NCI-H1092 treated with DMSO at 0.1 percent for 48 hours (cell line): ENCODE results near the gene PCDHA10.
"Not testable (repeated sequence)": the region's sequence is repeated elsewhere in the genome, so short reads cannot be mapped to it uniquely, and the experiment has no call there.

Source experiments
- DNase-seq: peaks from one replicate; lab custom pipeline; 2025; lab: John Stamatoyannopoulos, UW

Gene PCDHA10, protein sequence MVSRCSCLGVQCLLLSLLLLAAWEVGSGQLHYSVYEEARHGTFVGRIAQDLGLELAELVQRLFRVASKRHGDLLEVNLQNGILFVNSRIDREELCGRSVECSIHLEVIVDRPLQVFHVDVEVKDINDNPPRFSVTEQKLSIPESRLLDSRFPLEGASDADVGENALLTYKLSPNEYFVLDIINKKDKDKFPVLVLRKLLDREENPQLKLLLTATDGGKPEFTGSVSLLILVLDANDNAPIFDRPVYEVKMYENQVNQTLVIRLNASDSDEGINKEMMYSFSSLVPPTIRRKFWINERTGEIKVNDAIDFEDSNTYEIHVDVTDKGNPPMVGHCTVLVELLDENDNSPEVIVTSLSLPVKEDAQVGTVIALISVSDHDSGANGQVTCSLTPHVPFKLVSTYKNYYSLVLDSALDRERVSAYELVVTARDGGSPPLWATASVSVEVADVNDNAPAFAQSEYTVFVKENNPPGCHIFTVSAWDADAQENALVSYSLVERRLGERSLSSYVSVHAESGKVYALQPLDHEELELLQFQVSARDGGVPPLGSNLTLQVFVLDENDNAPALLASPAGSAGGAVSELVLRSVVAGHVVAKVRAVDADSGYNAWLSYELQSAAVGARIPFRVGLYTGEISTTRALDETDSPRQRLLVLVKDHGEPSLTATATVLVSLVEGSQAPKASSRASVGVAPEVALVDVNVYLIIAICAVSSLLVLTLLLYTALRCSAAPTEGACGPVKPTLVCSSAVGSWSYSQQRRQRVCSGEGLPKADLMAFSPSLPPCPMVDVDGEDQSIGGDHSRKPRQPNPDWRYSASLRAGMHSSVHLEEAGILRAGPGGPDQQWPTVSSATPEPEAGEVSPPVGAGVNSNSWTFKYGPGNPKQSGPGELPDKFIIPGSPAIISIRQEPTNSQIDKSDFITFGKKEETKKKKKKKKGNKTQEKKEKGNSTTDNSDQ

GRCh38 chr5:140855772-140856674, at the start of gene PCDHA10:
PCDHA10 (plus strand) TSS chr5:140855897; CDS start chr5:140856049, 152 bp downstream.
- no peak for DNase-seq

GRCh38 chr5:140806834-140807775, 48.6 kb upstream of the PCDHA10 start, which contains the start of gene PCDHA4:
PCDHA4 (plus strand) TSS chr5:140807068.
- peak; percentile 69 for DNase-seq

DNA sequence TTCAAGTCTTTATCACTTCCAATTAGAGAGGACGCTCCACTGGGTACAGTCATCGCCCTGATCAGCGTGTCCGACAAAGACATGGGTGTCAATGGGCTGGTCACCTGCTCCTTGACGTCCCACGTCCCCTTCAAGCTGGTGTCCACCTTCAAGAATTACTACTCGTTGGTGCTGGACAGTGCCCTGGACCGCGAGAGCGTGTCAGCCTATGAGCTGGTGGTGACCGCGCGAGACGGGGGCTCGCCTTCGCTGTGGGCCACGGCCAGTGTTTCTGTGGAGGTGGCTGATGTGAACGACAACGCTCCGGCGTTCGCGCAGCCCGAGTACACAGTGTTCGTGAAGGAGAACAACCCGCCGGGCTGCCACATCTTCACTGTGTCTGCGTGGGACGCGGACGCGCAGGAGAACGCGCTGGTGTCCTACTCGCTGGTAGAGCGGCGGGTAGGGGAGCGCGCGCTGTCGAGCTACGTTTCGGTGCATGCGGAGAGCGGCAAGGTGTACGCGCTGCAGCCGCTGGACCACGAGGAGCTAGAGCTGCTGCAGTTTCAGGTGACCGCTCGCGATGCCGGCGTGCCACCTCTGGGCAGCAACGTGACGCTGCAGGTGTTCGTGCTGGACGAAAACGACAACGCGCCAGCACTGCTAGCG, 47.3 kb upstream of the PCDHA10 start:
- not testable (repeated sequence) for DNase-seq

DNA sequence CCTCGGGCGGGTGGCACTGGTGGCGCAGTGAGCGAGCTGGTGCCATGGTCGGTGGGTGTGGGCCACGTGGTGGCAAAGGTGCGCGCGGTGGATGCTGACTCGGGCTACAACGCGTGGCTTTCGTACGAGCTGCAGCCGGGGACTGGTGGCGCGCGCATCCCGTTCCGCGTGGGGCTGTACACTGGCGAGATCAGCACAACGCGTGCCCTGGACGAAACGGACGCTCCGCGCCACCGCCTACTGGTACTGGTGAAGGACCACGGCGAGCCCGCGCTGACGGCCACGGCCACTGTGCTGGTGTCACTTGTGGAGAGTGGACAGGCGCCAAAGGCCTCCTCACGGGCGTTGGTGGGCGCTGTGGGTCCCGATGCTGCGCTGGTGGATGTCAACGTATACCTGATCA, 46.8 kb upstream of the PCDHA10 start:
- DNase-seq = no peak

- no peak for DNase-seq
Measured at GRCh38 chr5:140821375-140822280, 34.1 kb upstream of the PCDHA10 start, which contains the start of gene PCDHA5. PCDHA5 (plus strand) TSS chr5:140821613.

DNA sequence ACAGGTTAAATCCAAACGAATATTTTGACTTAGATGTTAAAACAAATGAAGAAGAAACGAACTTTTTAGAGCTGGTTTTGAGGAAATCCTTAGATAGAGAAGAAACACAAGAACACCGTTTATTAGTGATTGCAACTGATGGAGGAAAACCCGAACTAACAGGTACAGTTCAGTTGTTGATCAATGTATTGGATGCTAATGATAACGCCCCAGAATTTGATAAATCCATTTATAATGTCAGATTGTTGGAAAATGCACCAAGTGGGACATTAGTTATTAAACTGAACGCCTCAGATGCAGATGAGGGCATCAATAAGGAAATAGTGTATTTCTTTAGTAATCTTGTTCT, 33.4 kb upstream of the PCDHA10 start:
- DNase-seq = no peak

GRCh38 chr5:140822969-140823368, 32.7 kb upstream of the PCDHA10 start:
- DNase-seq = not testable (repeated sequence)

DNA sequence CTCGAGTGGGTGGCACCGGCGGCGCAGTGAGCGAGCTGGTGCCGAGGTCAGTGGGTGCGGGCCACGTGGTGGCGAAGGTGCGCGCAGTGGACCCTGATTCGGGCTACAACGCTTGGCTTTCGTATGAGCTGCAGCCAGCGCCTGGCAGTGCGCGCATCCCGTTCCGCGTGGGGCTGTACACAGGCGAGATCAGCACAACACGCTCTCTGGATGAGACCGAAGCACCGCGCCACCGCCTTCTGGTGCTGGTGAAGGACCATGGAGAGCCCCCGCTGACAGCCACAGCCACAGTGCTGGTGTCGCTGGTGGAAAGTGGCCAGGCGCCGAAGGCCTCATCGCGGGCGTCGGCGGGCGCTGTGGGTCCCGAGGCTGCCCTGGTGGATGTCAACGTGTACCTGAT, 32.2 kb upstream of the PCDHA10 start:
- no peak for DNase-seq

GRCh38 chr5:140827704-140828361, 27.9 kb upstream of the PCDHA10 start, which contains the start of gene PCDHA6:
PCDHA6 (plus strand) TSS chr5:140827960; CDS start chr5:140828092, 132 bp downstream.
- DNase-seq = no peak

DNA sequence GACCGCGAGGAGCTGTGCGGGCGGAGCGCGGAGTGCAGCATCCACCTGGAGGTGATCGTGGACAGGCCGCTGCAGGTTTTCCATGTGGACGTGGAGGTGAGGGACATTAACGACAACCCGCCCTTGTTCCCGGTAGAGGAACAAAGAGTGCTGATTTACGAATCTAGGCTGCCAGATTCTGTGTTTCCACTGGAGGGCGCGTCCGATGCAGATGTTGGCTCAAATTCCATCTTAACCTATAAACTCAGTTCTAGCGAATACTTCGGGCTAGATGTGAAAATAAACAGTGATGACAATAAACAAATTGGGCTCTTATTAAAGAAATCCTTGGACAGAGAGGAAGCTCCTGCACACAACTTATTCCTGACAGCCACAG, 27.3 kb upstream of the PCDHA10 start:
- no peak for DNase-seq

DNA sequence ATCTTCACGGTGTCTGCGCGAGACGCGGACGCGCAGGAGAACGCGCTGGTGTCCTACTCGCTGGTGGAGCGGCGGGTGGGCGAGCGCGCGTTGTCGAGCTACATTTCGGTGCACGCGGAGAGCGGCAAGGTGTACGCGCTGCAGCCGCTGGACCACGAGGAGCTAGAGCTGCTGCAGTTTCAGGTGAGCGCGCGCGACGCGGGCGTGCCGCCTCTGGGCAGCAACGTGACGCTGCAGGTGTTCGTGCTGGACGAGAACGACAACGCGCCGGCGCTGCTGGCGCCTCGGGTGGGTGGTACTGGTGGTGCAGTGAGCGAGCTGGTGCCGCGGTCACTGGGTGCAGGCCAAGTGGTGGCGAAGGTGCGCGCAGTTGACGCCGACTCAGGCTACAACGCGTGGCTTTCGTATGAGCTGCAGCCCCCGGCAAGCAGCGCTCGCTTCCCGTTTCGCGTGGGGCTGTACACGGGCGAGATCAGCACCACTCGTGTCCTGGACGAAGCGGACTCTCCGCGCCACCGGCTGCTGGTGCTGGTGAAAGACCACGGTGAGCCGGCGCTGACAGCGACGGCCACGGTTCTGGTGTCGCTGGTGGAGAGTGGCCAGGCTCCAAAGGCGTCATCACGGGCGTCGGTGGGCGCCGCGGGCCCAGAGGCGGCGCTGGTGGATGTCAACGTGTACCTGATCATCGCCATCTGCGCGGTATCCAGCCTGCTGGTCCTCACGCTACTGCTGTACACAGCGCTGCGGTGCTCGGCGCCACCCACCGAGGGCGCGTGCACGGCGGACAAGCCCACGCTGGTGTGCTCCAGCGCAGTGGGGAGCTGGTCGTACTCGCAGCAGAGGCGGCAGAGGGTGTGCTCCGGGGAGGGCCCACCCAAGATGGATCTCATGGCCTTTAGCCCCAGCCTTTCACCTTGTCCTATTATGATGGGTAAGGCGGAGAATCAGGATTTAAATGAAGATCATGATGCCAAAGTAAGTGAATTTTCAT, 25.9 kb upstream of the PCDHA10 start:
- not testable (repeated sequence) for DNase-seq

GRCh38 chr5:140833993-140834392, 21.7 kb upstream of the PCDHA10 start, which contains the start of gene PCDHA7:
PCDHA7 (plus strand) TSS chr5:140834269; CDS start chr5:140834384, 115 bp downstream.
- DNase-seq = no peak

DNA sequence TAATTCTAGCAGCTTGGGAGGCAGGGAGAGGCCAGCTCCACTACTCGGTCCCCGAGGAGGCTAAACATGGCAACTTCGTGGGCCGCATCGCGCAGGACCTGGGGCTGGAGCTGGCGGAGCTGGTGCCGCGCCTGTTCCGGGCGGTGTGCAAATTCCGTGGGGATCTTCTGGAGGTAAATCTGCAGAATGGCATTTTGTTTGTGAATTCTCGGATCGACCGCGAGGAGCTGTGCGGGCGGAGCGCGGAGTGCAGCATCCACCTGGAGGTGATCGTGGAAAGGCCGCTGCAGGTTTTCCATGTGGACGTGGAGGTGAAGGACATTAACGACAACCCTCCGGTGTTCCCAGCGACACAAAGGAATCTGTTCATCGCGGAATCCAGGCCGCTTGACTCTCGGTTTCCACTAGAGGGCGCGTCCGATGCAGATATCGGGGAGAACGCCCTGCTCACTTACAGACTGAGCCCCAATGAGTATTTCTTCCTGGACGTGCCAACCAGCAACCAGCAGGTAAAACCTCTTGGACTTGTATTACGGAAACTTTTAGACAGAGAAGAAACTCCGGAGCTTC, 21.2 kb upstream of the PCDHA10 start:
- DNase-seq = not testable (repeated sequence)

- no peak for DNase-seq
Measured at GRCh38 chr5:140835622-140836510, 19.8 kb upstream of the PCDHA10 start.
